BJ (cell line): Measurements from ENCODE around the gene NUP107. TPM values are rescaled to one million over a fixed set of nuclear protein-coding genes. Genes with fewer than 3 reads are reported as not detected.

Experiments
- CTCF ChIA-PET: fragments of 350-600 bp; formaldehyde crosslinking; extraction: SDS; loops from one replicate; lab custom pipeline; 2021; ENCODE audit warnings: antibody characterized with exemption, inconsistent platforms; lab: Yijun Ruan, JAX
- POLR2A ChIA-PET: fragments of 300-600 bp; sonication (Branson Sonifier 250); formaldehyde crosslinking; extraction: SDS; loops from one replicate; lab custom pipeline; 2021; ENCODE audit warnings: antibody characterized with exemption; lab: Charles Lee
- DNase-seq: peaks from one replicate; pipeline ENCODE4 v3.0.0-alpha.2; 2011; ENCODE audit warnings: low read depth
- H3K27me3 ChIP-seq: 2 replicates; pipeline ENCODE4 v1.6.0; 2011; ENCODE audit warnings: low read length; ENCODE audit not compliant: control insufficient read depth, insufficient read depth
- H3K36me3 ChIP-seq: 2 replicates; pipeline ENCODE4 v1.5.1; 2011; ENCODE audit warnings: low read length; ENCODE audit not compliant: control insufficient read depth, insufficient read depth
- H3K4me3 ChIP-seq: 2 replicates; pipeline ENCODE4 v1.5.1; 2011; ENCODE audit warnings: low read depth, mild to moderate bottlenecking, control low read depth, low read length
- polyA plus RNA-seq: library from polyadenylated mRNA; depleted of rRNA; stranded (reverse); fragments of >200 nt; gene quantifications from 2 replicates; pipeline ENCODE4 v1.2.3, GENCODE V29; 2011
- TF ChIP-seq, protein P1 (sequence below): IDR thresholded peaks from 2 replicates; pipeline ENCODE4 v1.5.1; 2011; ENCODE audit warnings: low read depth, mild to moderate bottlenecking, control low read depth, inconsistent platforms, low read length, moderate library complexity; ENCODE audit not compliant: insufficient read depth

Gene NUP107
- polyA plus RNA-seq, 1 experiment, result 23.4 TPM

DNA sequence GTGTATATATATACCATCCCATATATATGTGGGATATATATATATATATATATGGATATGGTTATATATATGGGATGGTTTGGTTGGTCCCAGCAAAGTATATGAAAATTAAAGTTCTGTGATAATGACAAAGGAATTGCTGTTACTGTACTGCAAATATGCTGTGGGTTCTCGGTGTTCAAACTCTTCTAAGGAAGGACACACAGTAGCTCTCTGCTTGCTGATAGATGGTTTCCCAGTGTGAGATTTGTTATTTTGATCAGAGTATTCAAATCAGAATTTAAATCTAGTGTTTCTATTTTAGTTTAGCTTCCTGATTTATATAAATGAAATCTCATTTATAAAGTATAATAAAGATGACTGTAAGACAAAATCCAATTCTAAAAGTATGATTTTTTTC, 78.9 kb downstream of the NUP107 start:
- Histone ChIP-seq H3K36me3 (peaks cover 2% of the 10 kb centered on the region; the same call in 1 of the 2 replicates), H3K4me3 (no peak overlapping the region), H3K27me3 (no peaks in the 10 kb centered on the region)
- DNase-seq, result no peak
- ChIA-PET CTCF (no interaction called here), POLR2A (no interaction called here)
- TF ChIP-seq, protein P1, sequence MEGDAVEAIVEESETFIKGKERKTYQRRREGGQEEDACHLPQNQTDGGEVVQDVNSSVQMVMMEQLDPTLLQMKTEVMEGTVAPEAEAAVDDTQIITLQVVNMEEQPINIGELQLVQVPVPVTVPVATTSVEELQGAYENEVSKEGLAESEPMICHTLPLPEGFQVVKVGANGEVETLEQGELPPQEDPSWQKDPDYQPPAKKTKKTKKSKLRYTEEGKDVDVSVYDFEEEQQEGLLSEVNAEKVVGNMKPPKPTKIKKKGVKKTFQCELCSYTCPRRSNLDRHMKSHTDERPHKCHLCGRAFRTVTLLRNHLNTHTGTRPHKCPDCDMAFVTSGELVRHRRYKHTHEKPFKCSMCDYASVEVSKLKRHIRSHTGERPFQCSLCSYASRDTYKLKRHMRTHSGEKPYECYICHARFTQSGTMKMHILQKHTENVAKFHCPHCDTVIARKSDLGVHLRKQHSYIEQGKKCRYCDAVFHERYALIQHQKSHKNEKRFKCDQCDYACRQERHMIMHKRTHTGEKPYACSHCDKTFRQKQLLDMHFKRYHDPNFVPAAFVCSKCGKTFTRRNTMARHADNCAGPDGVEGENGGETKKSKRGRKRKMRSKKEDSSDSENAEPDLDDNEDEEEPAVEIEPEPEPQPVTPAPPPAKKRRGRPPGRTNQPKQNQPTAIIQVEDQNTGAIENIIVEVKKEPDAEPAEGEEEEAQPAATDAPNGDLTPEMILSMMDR, result no peak

DNA sequence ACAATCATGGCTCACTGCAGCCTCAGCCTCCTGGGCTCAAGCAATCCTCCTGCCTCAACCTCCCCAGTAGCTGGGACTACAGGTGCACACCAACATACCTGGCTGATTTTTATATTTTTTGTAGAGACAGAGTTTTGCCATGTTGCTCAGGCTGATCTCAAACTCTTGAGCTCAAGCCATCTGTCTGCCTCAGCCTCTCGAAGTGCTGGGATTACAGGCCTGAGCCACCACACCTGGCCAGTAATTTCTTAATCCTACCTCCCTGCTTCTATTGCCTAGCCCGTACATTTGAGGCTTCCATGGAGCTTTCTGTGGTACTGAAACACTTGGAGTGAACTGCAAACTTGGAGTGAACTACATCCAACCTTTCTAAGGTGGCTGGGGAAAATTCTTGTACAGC, 79.9 kb downstream of the NUP107 start:
- POLR2A ChIA-PET, result no interaction called here
- Histone ChIP-seq H3K27me3 (no peaks in the 10 kb centered on the region), H3K36me3 (peaks cover 2% of the 10 kb centered on the region; the same call in 1 of the 2 replicates), H3K4me3 (no peak overlapping the region)
- TF ChIP-seq, protein P1, result no peak
- DNase-seq, result no peak
- CTCF ChIA-PET, result no interaction called here

GRCh38 chr12:68767191-68767590, 80.4 kb downstream of the NUP107 start:
- no peak for DNase-seq
- TF ChIP-seq, protein P1, result no peak
- no peaks in the 10 kb centered on the region for H3K27me3 ChIP-seq

DNA sequence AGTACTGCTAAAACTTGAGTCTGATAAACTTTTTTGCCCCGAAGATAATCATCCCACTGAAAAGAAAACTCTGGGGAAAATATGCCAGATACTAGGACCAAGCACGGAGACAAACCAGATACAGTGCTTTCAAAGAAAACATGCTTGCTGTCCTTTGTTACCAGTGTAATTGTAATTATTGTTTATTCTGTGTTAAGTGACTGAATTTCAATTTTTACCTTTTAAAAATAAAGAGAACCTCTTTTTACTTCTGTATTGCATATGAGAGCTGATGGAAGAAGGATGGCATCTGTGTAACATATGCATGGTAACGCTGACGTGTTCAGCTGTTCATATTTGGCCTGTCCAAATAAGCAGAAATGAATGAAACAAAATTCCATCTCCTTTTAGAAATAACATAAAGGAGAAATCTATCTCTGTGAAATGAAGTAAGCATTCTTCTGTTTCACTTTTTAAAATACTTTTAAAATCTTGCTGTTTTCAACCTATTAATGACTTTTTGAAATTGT, 81.7 kb downstream of the NUP107 start:
- no peak overlapping the region for H3K4me3 ChIP-seq
- no peaks in the 10 kb centered on the region for H3K27me3 ChIP-seq
- TF ChIP-seq, protein P1, result no peak
- ChIA-PET POLR2A (no interaction called here), CTCF (interaction anchor here (0.6 to 1.2 kb wide), 2 partner anchors 24 to 37 kb away, joined by 3 read pairs; no protein-coding TSS in a partner anchor)
- H3K36me3 ChIP-seq, result no peaks in the 10 kb centered on the region
- DNase-seq, result no peak

More at GRCh38 chr12:68767191-68767590, 80.4 kb downstream of the NUP107 start:
- ChIA-PET CTCF (no interaction called here), POLR2A (no interaction called here)
- Histone ChIP-seq H3K36me3 (peaks cover 2% of the 10 kb centered on the region; the same call in 1 of the 2 replicates), H3K4me3 (no peak overlapping the region)

DNA sequence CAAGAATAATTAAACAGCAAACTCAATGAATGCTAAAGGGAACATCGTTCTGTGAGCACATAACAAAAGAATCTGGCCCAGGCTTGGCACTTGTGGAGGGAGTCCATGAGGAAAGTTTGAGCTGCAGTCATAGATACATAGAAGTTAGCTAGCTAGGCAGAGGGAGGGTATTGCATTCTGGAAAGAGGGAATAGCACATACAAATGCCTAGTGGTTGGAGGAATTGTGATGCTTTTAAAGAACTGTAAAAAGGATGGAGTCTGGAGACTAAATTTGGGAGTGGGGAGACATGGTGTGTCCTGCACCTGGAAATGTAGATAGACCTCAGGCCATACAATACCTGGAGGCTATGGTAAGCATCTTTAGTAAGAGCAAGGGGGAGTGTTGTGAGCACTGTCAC, 83.2 kb downstream of the NUP107 start:
- no peaks in the 10 kb centered on the region for H3K27me3 ChIP-seq
- no peak for DNase-seq
- CTCF ChIA-PET, result interaction anchor here (2.0 kb wide), 1 partner anchor 17 kb away, joined by 7 read pairs; no protein-coding TSS in a partner anchor
- POLR2A ChIA-PET, result no interaction called here
- H3K36me3 ChIP-seq, result no peaks in the 10 kb centered on the region
- TF ChIP-seq, protein P1, result no peak
- no peak overlapping the region for H3K4me3 ChIP-seq
